NCI-H1694 treated with DMSO at 0.1 percent for 48 hours (cell line): Measurements from ENCODE around the gene PCDHGA5.
A peak's percentile ranks its signal among the peaks of the same experiment; 100 is the strongest.
"Not testable (repeated sequence)": the region's sequence is repeated elsewhere in the genome, so short reads cannot be mapped to it uniquely, and the experiment has no call there.

Experiments
- DNase-seq: peaks from one replicate; lab custom pipeline; 2025; lab: John Stamatoyannopoulos, UW

Gene PCDHGA5

DNA sequence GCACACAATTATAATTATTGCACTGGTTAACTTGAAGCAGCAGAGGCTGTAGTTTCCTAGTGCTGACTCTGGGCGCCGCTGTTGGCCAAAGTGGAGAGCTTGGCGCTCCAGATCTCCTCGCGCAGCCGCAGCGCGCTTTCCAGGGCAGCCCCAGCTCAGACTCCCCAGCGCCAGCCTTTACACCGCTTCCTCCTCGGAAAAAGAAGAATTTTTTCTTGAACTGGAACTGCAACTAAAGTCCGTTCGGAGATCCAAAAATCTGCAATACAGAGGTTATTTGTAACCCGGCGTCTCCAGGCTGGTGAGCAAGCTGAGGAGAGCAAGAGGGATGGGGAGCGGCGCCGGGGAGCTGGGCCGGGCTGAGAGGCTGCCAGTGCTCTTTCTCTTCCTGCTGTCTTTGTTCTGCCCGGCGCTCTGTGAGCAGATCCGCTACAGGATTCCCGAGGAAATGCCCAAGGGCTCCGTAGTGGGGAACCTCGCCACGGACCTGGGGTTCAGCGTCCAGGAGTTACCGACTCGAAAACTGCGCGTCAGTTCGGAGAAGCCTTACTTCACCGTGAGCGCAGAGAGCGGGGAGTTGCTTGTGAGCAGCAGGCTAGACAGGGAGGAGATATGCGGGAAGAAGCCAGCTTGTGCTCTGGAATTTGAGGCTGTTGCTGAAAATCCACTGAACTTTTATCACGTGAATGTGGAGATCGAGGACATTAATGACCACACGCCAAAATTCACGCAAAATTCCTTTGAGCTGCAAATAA is 23.8 kb downstream of the PCDHGA5 start, which contains the start of gene PCDHGB4:
Gene PCDHGB4 (plus strand): TSS at position 142 of the 755 bp plus-strand sequence. CDS start 187 bp downstream, at position 329.
- DNase-seq = not testable (repeated sequence)

DNA sequence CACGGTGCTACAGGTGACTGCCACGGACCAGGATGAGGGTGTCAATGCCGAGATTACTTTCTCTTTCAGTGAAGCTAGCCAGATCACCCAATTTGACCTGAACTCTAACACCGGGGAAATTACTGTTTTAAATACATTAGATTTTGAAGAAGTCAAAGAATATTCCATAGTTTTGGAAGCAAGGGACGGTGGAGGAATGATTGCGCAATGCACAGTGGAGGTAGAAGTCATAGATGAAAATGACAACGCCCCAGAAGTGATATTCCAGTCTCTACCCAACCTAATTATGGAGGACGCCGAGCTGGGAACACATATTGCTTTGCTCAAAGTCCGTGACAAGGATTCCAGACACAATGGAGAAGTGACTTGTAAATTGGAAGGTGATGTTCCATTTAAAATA is 24.7 kb downstream of the PCDHGA5 start:
- DNase-seq = no peak

DNA sequence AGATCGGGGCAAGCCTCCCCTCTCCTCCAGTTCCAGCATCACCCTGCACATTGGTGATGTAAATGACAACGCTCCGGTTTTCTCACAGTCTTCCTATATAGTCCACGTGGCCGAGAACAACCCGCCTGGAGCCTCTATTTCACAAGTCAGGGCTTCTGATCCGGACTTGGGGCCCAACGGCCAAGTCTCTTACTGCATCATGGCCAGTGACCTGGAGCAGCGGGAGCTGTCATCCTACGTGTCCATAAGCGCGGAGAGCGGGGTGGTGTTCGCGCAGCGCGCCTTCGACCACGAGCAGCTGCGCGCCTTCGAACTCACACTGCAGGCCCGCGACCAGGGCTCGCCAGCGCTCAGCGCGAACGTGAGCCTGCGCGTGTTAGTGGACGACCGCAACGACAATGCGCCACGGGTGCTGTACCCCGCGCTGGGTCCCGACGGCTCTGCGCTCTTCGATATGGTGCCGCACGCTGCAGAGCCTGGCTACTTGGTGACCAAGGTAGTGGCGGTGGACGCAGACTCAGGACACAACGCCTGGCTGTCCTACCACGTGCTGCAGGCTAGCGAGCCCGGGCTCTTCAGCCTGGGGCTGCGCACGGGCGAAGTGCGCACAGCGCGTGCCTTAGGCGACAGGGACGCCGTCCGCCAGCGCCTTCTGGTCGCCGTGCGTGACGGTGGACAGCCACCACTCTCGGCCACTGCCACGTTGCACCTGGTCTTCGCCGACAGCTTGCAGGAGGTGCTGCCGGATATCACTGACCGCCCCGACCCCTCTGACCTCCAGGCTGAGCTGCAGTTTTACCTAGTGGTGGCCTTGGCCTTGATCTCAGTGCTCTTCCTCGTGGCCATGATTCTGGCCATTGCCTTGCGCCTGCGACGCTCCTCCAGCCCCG is 25.4 kb downstream of the PCDHGA5 start:
- no peak for DNase-seq

DNA sequence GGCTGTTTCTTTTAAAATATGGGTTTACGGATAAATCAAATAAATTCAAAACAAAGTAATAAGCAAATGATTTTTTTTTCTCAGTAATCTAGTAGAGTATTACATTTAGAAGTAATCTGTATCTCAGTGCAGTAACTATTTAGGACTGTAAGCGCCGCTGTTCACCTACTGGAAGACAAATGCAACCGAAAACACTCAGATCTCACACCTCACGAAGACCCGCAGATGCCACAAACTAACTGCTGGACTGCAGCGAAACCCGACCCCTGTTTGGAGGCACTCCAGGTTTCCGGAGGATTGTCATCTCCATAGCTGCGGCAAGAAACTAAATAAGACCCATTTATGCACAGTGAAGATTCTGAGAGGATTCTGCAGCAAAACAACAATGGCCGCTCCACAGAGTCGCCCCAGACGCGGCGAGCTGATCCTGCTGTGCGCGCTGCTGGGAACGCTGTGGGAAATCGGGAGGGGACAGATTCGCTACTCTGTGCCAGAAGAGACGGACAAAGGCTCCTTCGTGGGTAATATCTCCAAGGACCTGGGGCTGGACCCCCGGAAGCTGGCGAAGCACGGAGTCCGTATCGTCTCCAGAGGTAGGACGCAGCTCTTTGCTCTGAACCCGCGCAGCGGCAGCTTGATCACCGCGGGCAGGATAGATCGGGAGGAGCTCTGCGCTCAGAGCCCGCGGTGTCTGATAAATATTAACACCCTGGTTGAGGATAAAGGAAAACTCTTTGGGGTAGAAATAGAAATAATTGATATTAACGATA is 28.7 kb downstream of the PCDHGA5 start, which contains the start of gene PCDHGA8:
Gene PCDHGA8 (plus strand): TSS at position 205 of the 770 bp plus-strand sequence. CDS start 181 bp downstream, at position 386.
- no peak for DNase-seq

- DNase-seq = no peak
Measured at GRCh38 chr5:141393267-141393666, 29.3 kb downstream of the PCDHGA5 start.

- DNase-seq = not testable (repeated sequence)
Measured at GRCh38 chr5:141394401-141395187, 30.6 kb downstream of the PCDHGA5 start.

DNA sequence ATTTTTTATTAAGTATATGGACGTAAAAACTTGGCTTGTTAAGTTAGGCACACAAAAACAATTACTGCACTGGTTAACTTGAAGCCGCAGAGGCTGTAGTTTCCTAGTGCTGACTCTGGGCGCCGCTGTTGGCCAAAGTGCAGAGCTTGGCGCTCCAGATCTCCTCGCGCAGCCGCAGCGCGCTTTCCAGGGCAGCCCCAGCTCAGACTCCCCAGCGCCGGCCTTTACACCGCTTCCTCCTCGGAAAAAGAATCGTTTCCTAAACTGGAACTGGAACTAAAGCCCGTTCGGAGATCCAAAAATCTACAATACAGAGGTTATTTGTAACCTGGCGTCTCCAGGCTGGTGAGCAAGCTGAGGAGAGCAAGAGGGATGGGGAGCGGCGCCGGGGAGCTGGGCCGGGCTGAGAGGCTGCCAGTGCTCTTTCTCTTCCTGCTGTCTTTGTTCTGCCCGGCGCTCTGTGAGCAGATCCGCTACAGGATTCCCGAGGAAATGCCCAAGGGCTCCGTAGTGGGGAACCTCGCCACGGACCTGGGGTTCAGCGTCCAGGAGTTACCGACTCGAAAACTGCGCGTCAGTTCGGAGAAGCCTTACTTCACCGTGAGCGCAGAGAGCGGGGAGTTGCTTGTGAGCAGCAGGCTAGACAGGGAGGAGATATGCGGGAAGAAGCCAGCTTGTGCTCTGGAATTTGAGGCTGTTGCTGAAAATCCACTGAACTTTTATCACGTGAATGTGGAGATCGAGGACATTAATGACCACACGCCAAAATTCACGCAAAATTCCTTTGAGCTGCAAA is 34.0 kb downstream of the PCDHGA5 start, which contains the start of gene PCDHGB5:
Gene PCDHGB5 (plus strand): TSS at position 192 of the 796 bp plus-strand sequence. CDS start 181 bp downstream, at position 373.
- DNase-seq = not testable (repeated sequence)

- no peak for DNase-seq
Measured at GRCh38 chr5:141398608-141399007, 34.6 kb downstream of the PCDHGA5 start.

DNA sequence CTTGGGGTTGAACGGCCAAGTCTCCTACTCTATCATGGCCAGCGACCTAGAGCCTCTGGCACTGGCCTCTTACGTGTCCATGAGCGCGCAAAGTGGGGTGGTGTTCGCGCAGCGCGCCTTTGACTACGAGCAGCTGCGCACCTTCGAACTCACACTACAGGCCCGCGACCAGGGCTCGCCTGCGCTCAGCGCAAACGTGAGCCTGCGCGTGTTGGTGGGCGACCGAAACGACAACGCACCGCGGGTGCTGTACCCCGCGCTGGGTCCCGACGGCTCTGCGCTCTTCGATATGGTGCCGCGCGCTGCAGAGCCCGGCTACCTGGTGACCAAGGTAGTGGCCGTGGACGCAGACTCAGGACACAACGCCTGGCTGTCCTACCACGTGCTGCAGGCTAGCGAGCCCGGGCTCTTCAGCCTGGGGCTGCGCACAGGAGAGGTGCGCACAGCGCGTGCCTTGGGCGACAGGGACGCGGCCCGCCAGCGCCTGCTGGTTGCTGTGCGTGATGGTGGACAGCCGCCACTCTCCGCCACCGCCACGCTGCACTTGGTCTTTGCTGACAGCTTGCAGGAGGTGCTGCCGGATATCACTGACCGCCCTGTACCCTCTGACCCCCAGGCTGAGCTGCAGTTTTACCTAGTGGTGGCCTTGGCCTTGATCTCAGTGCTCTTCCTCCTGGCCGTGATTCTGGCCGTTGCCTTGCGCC is 35.7 kb downstream of the PCDHGA5 start:
- no peak for DNase-seq

DNA sequence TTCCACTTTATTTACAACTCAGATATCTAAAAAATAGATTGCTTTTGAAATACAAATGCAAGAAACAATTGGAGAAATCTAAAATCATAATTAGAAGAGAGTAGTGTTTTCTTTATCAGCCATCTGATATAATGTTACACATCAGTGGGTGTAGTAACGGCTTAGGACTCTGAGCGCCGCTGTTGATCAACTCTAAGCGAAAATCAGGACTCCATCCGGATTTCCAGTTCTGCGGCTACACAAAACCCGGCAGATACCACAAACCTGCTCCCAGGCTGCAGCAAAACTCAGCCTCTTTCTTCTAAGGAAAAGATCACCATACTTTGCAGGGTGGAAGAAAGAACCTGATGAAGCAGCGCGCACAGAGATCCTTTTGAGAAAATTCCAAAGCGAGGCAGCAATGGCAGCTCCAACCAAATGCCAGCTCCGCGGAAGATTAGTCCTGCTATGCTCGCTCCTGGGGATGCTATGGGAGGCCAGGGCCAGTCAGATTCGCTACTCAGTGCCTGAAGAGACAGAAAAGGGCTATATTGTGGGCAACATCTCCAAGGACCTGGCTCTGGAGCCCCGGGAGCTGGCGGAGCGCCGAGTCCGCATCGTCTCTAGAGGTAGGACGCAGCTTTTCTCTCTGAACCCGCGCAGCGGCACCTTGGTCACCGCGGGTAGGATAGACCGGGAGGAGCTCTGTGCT is 38.7 kb downstream of the PCDHGA5 start, which contains the start of gene PCDHGA9:
Gene PCDHGA9 (plus strand): TSS at position 226 of the 691 bp plus-strand sequence. CDS start 175 bp downstream, at position 401.
- no peak for DNase-seq

DNA sequence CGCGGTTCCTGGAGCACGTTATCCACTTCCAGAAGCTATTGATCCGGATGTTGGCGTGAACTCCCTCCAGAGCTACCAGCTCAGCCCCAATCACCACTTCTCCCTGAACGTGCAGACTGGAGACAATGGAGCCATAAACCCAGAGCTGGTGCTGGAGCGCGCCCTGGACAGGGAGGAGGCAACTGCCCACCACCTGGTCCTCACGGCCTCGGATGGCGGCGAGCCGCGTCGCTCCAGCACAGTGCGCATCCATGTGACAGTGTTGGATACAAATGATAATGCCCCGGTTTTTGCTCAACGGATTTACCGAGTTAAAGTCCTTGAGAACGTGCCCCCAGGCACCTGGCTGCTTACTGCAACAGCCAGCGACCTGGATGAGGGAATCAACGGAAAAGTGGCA is 39.4 kb downstream of the PCDHGA5 start:
- DNase-seq = no peak

DNA sequence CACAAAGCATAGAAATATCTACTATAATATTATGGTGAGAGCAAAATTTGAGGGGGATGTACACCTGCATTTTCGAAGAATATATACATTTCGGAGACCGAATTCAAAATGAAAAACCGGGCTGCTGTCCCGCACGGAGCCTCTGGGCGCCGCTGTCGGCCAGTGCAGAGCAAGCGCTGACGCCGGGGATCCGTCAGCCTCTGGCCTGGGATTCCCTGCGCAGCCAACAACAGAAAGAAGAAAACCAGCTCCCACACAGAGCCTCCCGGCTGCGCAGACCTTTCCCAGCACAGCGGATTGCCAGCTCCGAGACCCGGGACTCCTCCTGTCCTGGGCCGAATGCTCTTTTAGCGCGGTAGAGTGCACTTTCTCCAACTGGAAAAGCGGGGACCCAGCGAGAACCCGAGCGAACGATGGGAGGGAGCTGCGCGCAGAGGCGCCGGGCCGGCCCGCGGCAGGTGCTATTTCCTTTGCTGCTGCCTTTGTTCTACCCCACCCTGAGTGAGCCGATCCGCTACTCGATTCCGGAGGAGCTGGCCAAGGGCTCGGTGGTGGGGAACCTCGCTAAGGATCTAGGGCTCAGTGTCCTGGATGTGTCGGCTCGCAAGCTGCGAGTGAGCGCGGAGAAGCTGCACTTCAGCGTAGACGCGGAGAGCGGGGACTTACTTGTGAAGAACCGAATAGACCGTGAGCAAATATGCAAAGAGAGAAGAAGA is 44.0 kb downstream of the PCDHGA5 start, which contains the start of gene PCDHGB6:
Gene PCDHGB6 (plus strand): TSS at position 232 of the 716 bp plus-strand sequence. CDS start 182 bp downstream, at position 414.
- DNase-seq = not testable (repeated sequence)

- no peak for DNase-seq
Measured at GRCh38 chr5:141409598-141410306, 45.8 kb downstream of the PCDHGA5 start.

DNA sequence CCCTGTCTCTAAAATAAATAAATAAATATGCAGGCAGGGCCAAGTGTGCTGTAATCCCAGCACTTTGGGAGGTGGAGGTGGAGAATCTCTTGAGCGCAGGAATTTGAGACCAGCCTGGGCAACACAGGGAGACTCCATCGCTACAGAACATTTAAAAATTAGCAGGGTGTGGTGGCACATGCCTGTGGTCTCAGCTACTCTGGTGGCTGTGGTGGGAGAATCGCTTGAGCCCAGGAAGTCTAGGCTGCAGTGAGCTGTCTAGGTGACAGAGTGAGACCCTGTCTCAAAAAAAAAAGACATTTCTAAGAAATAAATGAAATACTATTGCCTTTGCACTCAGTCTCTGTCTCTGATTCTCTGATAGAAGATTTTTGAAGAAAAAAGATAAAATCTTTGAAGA is 47.6 kb downstream of the PCDHGA5 start:
- DNase-seq = no peak

DNA sequence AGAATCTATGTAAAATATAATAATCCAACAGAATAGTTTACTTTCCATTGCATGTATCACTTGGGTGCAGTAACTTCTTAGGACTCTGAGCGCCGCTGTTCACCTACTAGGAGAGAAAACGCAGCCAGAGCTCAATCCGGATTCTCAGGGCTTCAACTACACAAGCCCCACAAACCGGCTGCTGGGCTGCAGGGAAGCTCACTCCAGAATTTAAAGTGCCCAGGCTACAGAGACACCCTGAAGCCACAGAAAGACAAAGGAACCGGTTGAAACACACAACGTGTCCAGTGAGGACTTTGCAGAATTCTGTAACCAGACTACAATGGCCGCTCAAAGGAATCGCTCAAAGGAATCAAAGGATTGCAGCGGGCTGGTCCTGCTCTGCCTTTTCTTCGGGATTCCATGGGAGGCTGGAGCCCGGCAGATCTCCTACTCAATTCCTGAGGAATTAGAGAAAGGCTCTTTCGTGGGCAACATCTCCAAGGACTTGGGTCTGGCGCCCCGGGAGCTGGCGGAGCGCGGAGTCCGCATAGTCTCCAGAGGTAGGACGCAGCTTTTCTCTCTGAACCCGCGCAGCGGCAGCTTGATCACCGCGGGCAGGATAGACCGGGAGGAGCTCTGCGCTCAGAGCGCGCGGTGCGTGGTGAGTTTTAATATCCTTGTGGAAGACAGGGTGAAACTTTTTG is 49.0 kb downstream of the PCDHGA5 start, which contains the start of gene PCDHGA10:
Gene PCDHGA10 (plus strand): TSS at position 134 of the 686 bp plus-strand sequence. CDS start 189 bp downstream, at position 323.
- DNase-seq = peak; percentile 45

DNA sequence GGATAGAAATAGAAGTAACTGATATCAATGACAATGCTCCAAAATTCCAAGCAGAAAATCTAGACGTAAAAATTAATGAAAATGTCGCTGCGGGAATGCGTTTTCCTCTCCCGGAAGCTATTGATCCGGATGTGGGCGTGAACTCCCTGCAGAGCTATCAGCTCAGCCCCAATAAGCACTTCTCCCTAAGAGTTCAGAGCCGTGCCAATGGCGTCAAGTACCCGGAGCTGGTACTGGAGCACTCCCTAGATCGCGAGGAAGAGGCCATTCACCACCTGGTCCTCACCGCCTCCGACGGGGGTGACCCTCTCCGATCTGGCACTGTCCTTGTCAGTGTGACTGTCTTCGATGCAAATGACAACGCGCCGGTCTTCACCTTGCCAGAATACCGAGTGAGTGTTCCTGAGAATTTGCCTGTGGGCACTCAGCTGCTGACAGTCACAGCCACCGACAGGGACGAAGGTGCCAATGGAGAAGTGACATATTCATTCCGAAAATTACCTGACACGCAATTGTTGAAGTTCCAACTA is 49.6 kb downstream of the PCDHGA5 start:
- DNase-seq = no peak
